Keratinocyte (primary cell): Measurements from ENCODE around the gene LIN7A. TPM values are rescaled to one million over a fixed set of nuclear protein-coding genes. Genes with fewer than 3 reads are reported as not detected.

Source experiments
- DNase-seq: peaks from one replicate; pipeline ENCODE4 v3.0.0-alpha.2; 2011; ENCODE audit warnings: low read depth, missing footprints, low spot score
- FAIRE-seq: peaks from 2 replicates; lab custom pipeline; 2011; peaks lifted over from hg19 to GRCh38; lab: Jason Lieb, UNC
- H2AFZ ChIP-seq: 2 replicates; pipeline ENCODE4 v1.6.0; 2012; ENCODE audit warnings: low read length, control low read depth, inconsistent platforms; ENCODE audit not compliant: control insufficient read depth
- H3K27ac ChIP-seq: 2 replicates; pipeline ENCODE4 v1.5.1; 2011; ENCODE audit warnings: low read length; ENCODE audit not compliant: control insufficient read depth, insufficient read depth
- H3K27me3 ChIP-seq: 3 replicates; pipeline ENCODE4 v1.6.0; 2011; ENCODE audit warnings: low read length; ENCODE audit not compliant: control insufficient read depth, insufficient read depth; ENCODE audit errors: extremely low read depth
- H3K36me3 ChIP-seq, 2 experiments: 2 replicates in 1 of 2; 3 replicates in 1 of 2; pipeline ENCODE4 v1.5.1; 2011; ENCODE audit warnings: low read length in 2 of 2, mild to moderate bottlenecking in 1 of 2; ENCODE audit not compliant: control insufficient read depth in 2 of 2, insufficient read depth in 2 of 2; ENCODE audit errors: extremely low read depth in 1 of 2
- H3K4me1 ChIP-seq: 3 replicates; pipeline ENCODE4 v1.5.1; 2011; ENCODE audit warnings: low read length; ENCODE audit not compliant: control insufficient read depth, insufficient read depth; ENCODE audit errors: extremely low read depth
- H3K4me2 ChIP-seq: 3 replicates; pipeline ENCODE4 v1.6.0; 2011; ENCODE audit warnings: low read depth, low read length; ENCODE audit not compliant: control insufficient read depth, insufficient read depth; ENCODE audit errors: extremely low read depth
- H3K4me3 ChIP-seq, 3 experiments: fragments of 200-600 bp in 1 of 3; sonication (generic) in 1 of 3; 2 replicates in 2 of 3; 3 replicates in 1 of 3; pipeline ENCODE4 v1.5.1; 2011 to 2016; ENCODE audit warnings: low read length in 3 of 3, mild to moderate bottlenecking in 3 of 3, control low read depth in 2 of 3, inconsistent platforms in 1 of 3, low read depth in 1 of 3, mixed read lengths in 1 of 3, mixed run types in 1 of 3, moderate library complexity in 1 of 3; ENCODE audit not compliant: control insufficient read depth in 2 of 3, insufficient read depth in 2 of 3; ENCODE audit errors: extremely low read depth in 1 of 3
- H3K79me2 ChIP-seq: 2 replicates; pipeline ENCODE4 v1.6.0; 2012; ENCODE audit warnings: low read length; ENCODE audit not compliant: control insufficient read depth, insufficient read depth
- H3K9ac ChIP-seq: 3 replicates; pipeline ENCODE4 v1.6.0; 2011; ENCODE audit warnings: low read length; ENCODE audit not compliant: control insufficient read depth, insufficient read depth; ENCODE audit errors: extremely low read depth
- H3K9me1 ChIP-seq: 3 replicates; pipeline ENCODE4 v1.6.0; 2011; ENCODE audit warnings: low read length; ENCODE audit not compliant: control insufficient read depth, insufficient read depth; ENCODE audit errors: extremely low read depth
- H3K9me3 ChIP-seq: 2 replicates; pipeline ENCODE4 v1.5.1; 2012; ENCODE audit warnings: low read depth, low read length; ENCODE audit not compliant: control insufficient read depth
- H4K20me1 ChIP-seq: 3 replicates; pipeline ENCODE4 v1.6.0; 2011; ENCODE audit warnings: low read length; ENCODE audit not compliant: control insufficient read depth, insufficient read depth; ENCODE audit errors: extremely low read depth
- EZH2 ChIP-seq: IDR thresholded peaks from one replicate; pipeline ENCODE4 v1.6.1; 2012; ENCODE audit warnings: inconsistent platforms, mild to moderate bottlenecking, low read length, moderate library complexity
- dilution Hi-C: fragments of 300-500 bp; cut with MboI; formaldehyde crosslinking; loops from one replicate; pipeline ENCODE4 v1.7.0; 2020; ENCODE audit warnings: low sequenced_read_pairs; ENCODE audit not compliant: extremely low pct_ligation_motif_present
- polyA plus RNA-seq, 5 experiments: library from polyadenylated mRNA; depleted of rRNA in 3 of 5; stranded (reverse) in 3 of 5; stranded (forward) in 1 of 5; unstranded in 1 of 5; fragments of >200 nt; gene quantifications; 1 replicate in 1 of 5; 2 replicates in 3 of 5; 3 replicates in 1 of 5; pipeline versions ENCODE4 v1.2.1 to v1.2.3, GENCODE V29; 2011 to 2012; ENCODE audit warnings: missing spikeins in 2 of 5, low read depth in 1 of 5, low replicate concordance in 1 of 5
- TF ChIP-seq, protein P1 (sequence below), 3 experiments: IDR thresholded peaks in 1 of 3; conservative IDR thresholded peaks in 1 of 3; optimal IDR thresholded peaks in 1 of 3; 2 replicates in 2 of 3; 3 replicates in 1 of 3; pipeline versions ENCODE3 to v1.5.1; 2011; ENCODE audit warnings: low read length in 3 of 3, mild to moderate bottlenecking in 3 of 3, moderate library complexity in 2 of 3, control low read depth in 1 of 3, inconsistent platforms in 1 of 3; ENCODE audit not compliant: insufficient read depth in 2 of 3; ENCODE audit errors: extremely low read depth in 1 of 3

The LIN7A gene
- polyA plus RNA-seq, 1 donor (not counting 4 experiments of a cell fraction or from before 2014, with no cell fraction given), result not detected

GRCh38 chr12:80872053-80872452 is 65.7 kb downstream of the LIN7A start:
- Histone ChIP-seq H3K9me3 (no peaks in the 10 kb centered on the region), H3K4me2 (no peak overlapping the region), H4K20me1 (no peaks in the 10 kb centered on the region), H3K9me1 (no peaks in the 10 kb centered on the region), H3K36me3 (no peaks in the 10 kb centered on the region), H3K27ac (no peak overlapping the region), H3K27me3 (no peaks in the 10 kb centered on the region), H2AFZ (no peak overlapping the region), H3K4me1 (no peaks in the 10 kb centered on the region), H3K9ac (no peak overlapping the region), H3K4me3 (no peak overlapping the region), H3K79me2 (no peaks in the 10 kb centered on the region)
- dilution Hi-C loops, result no loop called here
- FAIRE-seq (no peak), DNase-seq (no peak)
- no peak for TF ChIP-seq EZH2
- TF ChIP-seq, protein P1, sequence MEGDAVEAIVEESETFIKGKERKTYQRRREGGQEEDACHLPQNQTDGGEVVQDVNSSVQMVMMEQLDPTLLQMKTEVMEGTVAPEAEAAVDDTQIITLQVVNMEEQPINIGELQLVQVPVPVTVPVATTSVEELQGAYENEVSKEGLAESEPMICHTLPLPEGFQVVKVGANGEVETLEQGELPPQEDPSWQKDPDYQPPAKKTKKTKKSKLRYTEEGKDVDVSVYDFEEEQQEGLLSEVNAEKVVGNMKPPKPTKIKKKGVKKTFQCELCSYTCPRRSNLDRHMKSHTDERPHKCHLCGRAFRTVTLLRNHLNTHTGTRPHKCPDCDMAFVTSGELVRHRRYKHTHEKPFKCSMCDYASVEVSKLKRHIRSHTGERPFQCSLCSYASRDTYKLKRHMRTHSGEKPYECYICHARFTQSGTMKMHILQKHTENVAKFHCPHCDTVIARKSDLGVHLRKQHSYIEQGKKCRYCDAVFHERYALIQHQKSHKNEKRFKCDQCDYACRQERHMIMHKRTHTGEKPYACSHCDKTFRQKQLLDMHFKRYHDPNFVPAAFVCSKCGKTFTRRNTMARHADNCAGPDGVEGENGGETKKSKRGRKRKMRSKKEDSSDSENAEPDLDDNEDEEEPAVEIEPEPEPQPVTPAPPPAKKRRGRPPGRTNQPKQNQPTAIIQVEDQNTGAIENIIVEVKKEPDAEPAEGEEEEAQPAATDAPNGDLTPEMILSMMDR (optimal IDR thresholded peaks at IDR 0.05 in 1 of 3, IDR thresholded peaks at IDR 0.05 in 1 of 3, conservative IDR thresholded peaks at IDR 0.05 in 1 of 3; ENCODE audit: extremely low read depth in 1 of 3, insufficient read depth in 2 of 3, low read length in 3 of 3), result no peak

DNA sequence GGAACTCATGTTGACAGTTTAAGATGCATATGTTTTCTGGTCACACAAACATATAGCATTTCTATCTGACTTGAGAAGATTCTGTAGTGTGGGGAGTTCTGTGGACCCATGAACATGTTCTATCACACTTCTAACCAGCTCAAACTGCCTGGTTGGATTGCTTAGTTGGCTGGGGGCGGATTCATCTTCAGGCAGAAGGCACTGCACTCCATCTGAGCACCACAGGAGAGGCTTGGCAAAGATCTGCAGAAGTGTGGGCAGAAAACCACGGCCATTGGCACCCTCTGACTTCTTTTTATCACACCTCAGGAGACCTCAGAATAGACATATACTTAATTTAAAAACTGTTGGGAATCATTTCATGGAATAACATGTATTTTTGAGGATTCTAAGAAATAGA is 68.5 kb downstream of the LIN7A start:
- H3K9ac ChIP-seq, result no peak overlapping the region
- H3K36me3 ChIP-seq, result no peaks in the 10 kb centered on the region
- no peak for FAIRE-seq
- DNase-seq, result no peak
- H4K20me1 ChIP-seq, result no peaks in the 10 kb centered on the region
- H3K4me3 ChIP-seq, result no peak overlapping the region
- no peak overlapping the region for H3K4me2 ChIP-seq
- H3K27ac ChIP-seq, result no peak overlapping the region
- no peaks in the 10 kb centered on the region for H3K27me3 ChIP-seq
- dilution Hi-C loops, result no loop called here
- H2AFZ ChIP-seq, result no peak overlapping the region
- TF ChIP-seq, protein P1 (optimal IDR thresholded peaks at IDR 0.05 in 1 of 3, IDR thresholded peaks at IDR 0.05 in 1 of 3, conservative IDR thresholded peaks at IDR 0.05 in 1 of 3; ENCODE audit: extremely low read depth in 1 of 3, insufficient read depth in 2 of 3, low read length in 3 of 3), result no peak
- no peak for TF ChIP-seq EZH2
- H3K79me2 ChIP-seq, result no peaks in the 10 kb centered on the region
- H3K9me3 ChIP-seq, result no peaks in the 10 kb centered on the region
- no peaks in the 10 kb centered on the region for H3K9me1 ChIP-seq
- no peaks in the 10 kb centered on the region for H3K4me1 ChIP-seq
